Calu3 (cell line): Measurements from ENCODE around the gene HEATR3. TPM values are rescaled to one million over a fixed set of nuclear protein-coding genes. Genes with fewer than 3 reads are reported as not detected.
A peak's percentile ranks its signal among the peaks of the same experiment; 100 is the strongest.

Experiments
- BruUV-seq: library from RNA; stranded (reverse); fragments of 400-500 nt; replicated peaks from 2 replicates; lab custom pipeline; 2021; lab: Mats Ljungman, UMichigan
- CTCF ChIA-PET: fragments of 300-600 bp; sonication (Branson Sonifier 250); formaldehyde crosslinking; loops from one replicate; lab custom pipeline; 2022; ENCODE audit warnings: antibody characterized with exemption; lab: Charles Lee
- DNase-seq: peaks from one replicate; pipeline ENCODE4 v3.0.0; 2022
- H3K27ac Mint-ChIP-seq: one replicate; pipeline ENCODE4 v1.8.0; 2022; ENCODE audit warnings: mixed read lengths; ENCODE audit not compliant: unreplicated experiment
- H3K27me3 Mint-ChIP-seq: one replicate; pipeline ENCODE4 v1.8.0; 2022; ENCODE audit warnings: mixed read lengths; ENCODE audit not compliant: unreplicated experiment
- H3K36me3 Mint-ChIP-seq: one replicate; pipeline ENCODE4 v1.8.0; 2022; ENCODE audit warnings: mild to moderate bottlenecking, moderate library complexity, mixed read lengths; ENCODE audit not compliant: insufficient read depth, unreplicated experiment
- H3K4me1 Mint-ChIP-seq: one replicate; pipeline ENCODE4 v1.8.0; 2022; ENCODE audit warnings: mild to moderate bottlenecking, low read depth, mixed read lengths; ENCODE audit not compliant: unreplicated experiment
- H3K4me3 Mint-ChIP-seq: one replicate; pipeline ENCODE4 v1.8.0; 2022; ENCODE audit warnings: mild to moderate bottlenecking, low read depth, moderate library complexity, mixed read lengths; ENCODE audit not compliant: unreplicated experiment
- H3K9me3 Mint-ChIP-seq: one replicate; pipeline ENCODE4 v1.8.0; 2022; ENCODE audit warnings: low read depth, mixed read lengths; ENCODE audit not compliant: unreplicated experiment
- CTCF ChIP-seq: fragments of 200-600 bp; IDR thresholded peaks from one replicate; pipeline ENCODE4 v1.8.0; 2022; ENCODE audit warnings: antibody characterized with exemption; ENCODE audit not compliant: unreplicated experiment
- intact Hi-C: fragments of 100-400 bp; cut with micrococcal nuclease; formaldehyde crosslinking; loops from one replicate; pipeline ENCODE4 v1.10.0; 2022; ENCODE audit not compliant: unreplicated experiment
- total RNA-seq: library from RNA; stranded (reverse); gene quantifications from 2 replicates; pipeline ENCODE4 v1.2.3, GENCODE V29; 2022

HEATR3 gene
- total RNA-seq, 1 experiment from 2014 or later: 27.3 TPM

- CTCF ChIA-PET: interaction anchor here (0.7 to 3.4 kb wide), 5 partner anchors 24 to 143 kb away, joined by 3 to 32 read pairs (median 3); partner anchors contain the start of gene CNEP1R1
- TF ChIP-seq CTCF: peak; percentile 29
- Mint-ChIP-seq H3K27me3 (no peaks in the 10 kb centered on the region), H3K4me3 (peak overlapping the region; percentile 75), H3K4me1 (peaks cover 25% of the 10 kb centered on the region), H3K27ac (peak overlapping the region; percentile 7), H3K36me3 (peaks cover 40% of the 10 kb centered on the region), H3K9me3 (no peaks in the 10 kb centered on the region)
- intact Hi-C loops: loop anchor here (2.0 to 5.0 kb wide), 2 partner anchors 43 to 145 kb away; partner anchors contain the start of gene CNEP1R1
- DNase-seq: peak; percentile 14
- BruUV-seq: no TSS peak
Observed at GRCh38 chr16:50067290-50067853, 1.6 kb downstream of the HEATR3 start.

- TF ChIP-seq CTCF: no peak
- BruUV-seq: no TSS peak
- DNase-seq: no peak
- H3K36me3 Mint-ChIP-seq: peaks cover 44% of the 10 kb centered on the region
- CTCF ChIA-PET: interaction anchor here (0.6 kb wide), 1 partner anchor 142 kb away, joined by 3 read pairs; no protein-coding TSS in a partner anchor
- peaks cover 25% of the 10 kb centered on the region for H3K4me1 Mint-ChIP-seq
- no peak overlapping the region for H3K4me3 Mint-ChIP-seq
- H3K27ac Mint-ChIP-seq: no peak overlapping the region
- intact Hi-C loops: loop anchor here (5.0 kb wide), 1 partner anchor 144 kb away; no protein-coding TSS in a partner anchor
- no peaks in the 10 kb centered on the region for H3K27me3 Mint-ChIP-seq
- H3K9me3 Mint-ChIP-seq: no peaks in the 10 kb centered on the region
Observed at GRCh38 chr16:50068550-50068949, 2.8 kb downstream of the HEATR3 start.

GRCh38 chr16:50069060-50069459 is 3.3 kb downstream of the HEATR3 start:
- no peaks in the 10 kb centered on the region for H3K27me3 Mint-ChIP-seq
- no peak overlapping the region for H3K27ac Mint-ChIP-seq
- CTCF ChIA-PET: interaction anchor here (0.6 kb wide), 1 partner anchor 143 kb away, joined by 3 read pairs; no protein-coding TSS in a partner anchor
- H3K4me3 Mint-ChIP-seq: no peak overlapping the region
- no peaks in the 10 kb centered on the region for H3K9me3 Mint-ChIP-seq
- BruUV-seq: no TSS peak
- peaks cover 25% of the 10 kb centered on the region for H3K4me1 Mint-ChIP-seq
- no peak for TF ChIP-seq CTCF
- no peak for DNase-seq
- peaks cover 44% of the 10 kb centered on the region for H3K36me3 Mint-ChIP-seq
- intact Hi-C loops: loop anchor here (5.0 kb wide), 1 partner anchor 143 kb away; no protein-coding TSS in a partner anchor

- Mint-ChIP-seq H3K27me3 (no peaks in the 10 kb centered on the region), H3K4me1 (peaks cover 25% of the 10 kb centered on the region), H3K4me3 (no peak overlapping the region), H3K27ac (no peak overlapping the region), H3K36me3 (peaks cover 37% of the 10 kb centered on the region), H3K9me3 (no peaks in the 10 kb centered on the region)
- intact Hi-C loops: no loop called here
- no peak for DNase-seq
- CTCF ChIA-PET: no interaction called here
- BruUV-seq: no TSS peak
- TF ChIP-seq CTCF: no peak
Observed at GRCh38 chr16:50071075-50071671, 5.4 kb downstream of the HEATR3 start.
